ENCODE measurements around the gene METAP2.

DNA sequence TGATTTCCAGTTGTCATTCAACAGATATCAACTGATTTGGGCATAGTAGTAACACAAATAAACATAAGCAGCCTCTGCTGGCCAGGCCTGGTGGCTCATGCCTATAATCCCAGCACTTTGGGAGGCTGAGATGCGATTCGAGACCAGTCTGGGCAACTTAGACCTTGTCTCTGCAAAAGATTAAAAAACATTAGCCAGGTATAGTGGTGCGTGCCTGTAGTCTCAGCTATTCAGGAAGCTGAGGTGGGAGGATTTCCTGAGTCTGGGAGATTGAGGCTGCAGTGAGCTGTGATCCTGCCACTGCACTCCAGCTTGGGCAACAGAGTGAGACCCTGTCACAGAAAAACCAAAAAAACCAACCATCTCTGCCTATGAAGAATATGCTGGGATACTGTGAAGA, 7.1 kb downstream of the METAP2 start:
- TF ChIP-seq, protein P1, sequence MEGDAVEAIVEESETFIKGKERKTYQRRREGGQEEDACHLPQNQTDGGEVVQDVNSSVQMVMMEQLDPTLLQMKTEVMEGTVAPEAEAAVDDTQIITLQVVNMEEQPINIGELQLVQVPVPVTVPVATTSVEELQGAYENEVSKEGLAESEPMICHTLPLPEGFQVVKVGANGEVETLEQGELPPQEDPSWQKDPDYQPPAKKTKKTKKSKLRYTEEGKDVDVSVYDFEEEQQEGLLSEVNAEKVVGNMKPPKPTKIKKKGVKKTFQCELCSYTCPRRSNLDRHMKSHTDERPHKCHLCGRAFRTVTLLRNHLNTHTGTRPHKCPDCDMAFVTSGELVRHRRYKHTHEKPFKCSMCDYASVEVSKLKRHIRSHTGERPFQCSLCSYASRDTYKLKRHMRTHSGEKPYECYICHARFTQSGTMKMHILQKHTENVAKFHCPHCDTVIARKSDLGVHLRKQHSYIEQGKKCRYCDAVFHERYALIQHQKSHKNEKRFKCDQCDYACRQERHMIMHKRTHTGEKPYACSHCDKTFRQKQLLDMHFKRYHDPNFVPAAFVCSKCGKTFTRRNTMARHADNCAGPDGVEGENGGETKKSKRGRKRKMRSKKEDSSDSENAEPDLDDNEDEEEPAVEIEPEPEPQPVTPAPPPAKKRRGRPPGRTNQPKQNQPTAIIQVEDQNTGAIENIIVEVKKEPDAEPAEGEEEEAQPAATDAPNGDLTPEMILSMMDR (IDR thresholded peaks at IDR 0.05) = no peak
- TF ChIP-seq REST (IDR thresholded peaks at IDR 0.05; ENCODE audit: insufficient read depth in 1 of 2, low read depth in 2 of 2, low read length in 1 of 2) (no peak), SIN3A (IDR thresholded peaks at IDR 0.05; ENCODE audit: borderline replicate concordance, insufficient read depth, low read depth, low read length) (no peak)

All from Panc1 (cell line).